Nephron progenitor cell (in vitro differentiated cells): ENCODE data around the gene SRGAP3.

Experiments
- DNase-seq: peaks from one replicate; pipeline ENCODE4 v3.0.0; 2021
- H3K27ac Mint-ChIP-seq: 2 replicates; pipeline ENCODE4 v1.8.0; 2021; ENCODE audit warnings: mild to moderate bottlenecking, moderate library complexity, mixed read lengths
- H3K27me3 Mint-ChIP-seq: 2 replicates; pipeline ENCODE4 v1.8.0; 2021; ENCODE audit warnings: mild to moderate bottlenecking, low read depth, mixed read lengths; ENCODE audit not compliant: poor library complexity
- H3K36me3 Mint-ChIP-seq: 2 replicates; pipeline ENCODE4 v1.8.0; 2021; ENCODE audit warnings: low read depth, mixed read lengths
- H3K4me1 Mint-ChIP-seq: 2 replicates; pipeline ENCODE4 v1.8.0; 2021; ENCODE audit warnings: mixed read lengths
- H3K4me3 Mint-ChIP-seq: 2 replicates; pipeline ENCODE4 v1.8.0; 2021; ENCODE audit warnings: mild to moderate bottlenecking, moderate library complexity, mixed read lengths
- H3K9me3 Mint-ChIP-seq: 2 replicates; pipeline ENCODE4 v1.8.0; 2021; ENCODE audit warnings: mild to moderate bottlenecking, moderate library complexity, mixed read lengths
- TF ChIP-seq, protein P1 (sequence below): fragments of 200-600 bp; sonication (generic); IDR thresholded peaks from 2 replicates; pipeline ENCODE4 v1.5.0; 2021; ENCODE audit warnings: antibody characterized with exemption

Gene SRGAP3

DNA sequence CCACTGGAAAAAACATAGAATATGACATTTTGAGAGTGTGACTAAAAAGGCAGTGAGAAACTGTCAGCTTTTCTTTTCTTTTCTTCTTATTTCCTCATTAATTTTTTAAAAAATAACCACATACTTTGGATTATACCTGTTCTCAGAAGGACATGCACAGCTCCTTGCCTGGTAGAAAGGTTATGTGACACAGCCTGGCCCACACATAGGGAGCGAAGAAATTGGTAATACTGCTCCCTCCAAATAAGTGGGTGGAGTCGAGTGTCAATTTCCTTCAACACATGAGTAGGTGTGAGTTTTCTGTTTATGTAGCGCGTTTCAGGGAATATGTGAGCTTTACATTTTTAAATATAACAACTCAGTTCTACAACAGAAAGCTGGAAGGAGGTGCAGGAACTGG, 257.2 kb downstream of the SRGAP3 start:
- peaks cover 17% of the 10 kb centered on the region for H3K27me3 Mint-ChIP-seq
- no peak overlapping the region for H3K4me3 Mint-ChIP-seq
- H3K9me3 Mint-ChIP-seq, result no peaks in the 10 kb centered on the region
- peaks cover 24% of the 10 kb centered on the region for H3K4me1 Mint-ChIP-seq
- TF ChIP-seq, protein P1, sequence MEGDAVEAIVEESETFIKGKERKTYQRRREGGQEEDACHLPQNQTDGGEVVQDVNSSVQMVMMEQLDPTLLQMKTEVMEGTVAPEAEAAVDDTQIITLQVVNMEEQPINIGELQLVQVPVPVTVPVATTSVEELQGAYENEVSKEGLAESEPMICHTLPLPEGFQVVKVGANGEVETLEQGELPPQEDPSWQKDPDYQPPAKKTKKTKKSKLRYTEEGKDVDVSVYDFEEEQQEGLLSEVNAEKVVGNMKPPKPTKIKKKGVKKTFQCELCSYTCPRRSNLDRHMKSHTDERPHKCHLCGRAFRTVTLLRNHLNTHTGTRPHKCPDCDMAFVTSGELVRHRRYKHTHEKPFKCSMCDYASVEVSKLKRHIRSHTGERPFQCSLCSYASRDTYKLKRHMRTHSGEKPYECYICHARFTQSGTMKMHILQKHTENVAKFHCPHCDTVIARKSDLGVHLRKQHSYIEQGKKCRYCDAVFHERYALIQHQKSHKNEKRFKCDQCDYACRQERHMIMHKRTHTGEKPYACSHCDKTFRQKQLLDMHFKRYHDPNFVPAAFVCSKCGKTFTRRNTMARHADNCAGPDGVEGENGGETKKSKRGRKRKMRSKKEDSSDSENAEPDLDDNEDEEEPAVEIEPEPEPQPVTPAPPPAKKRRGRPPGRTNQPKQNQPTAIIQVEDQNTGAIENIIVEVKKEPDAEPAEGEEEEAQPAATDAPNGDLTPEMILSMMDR, result no peak
- DNase-seq, result no peak
- H3K36me3 Mint-ChIP-seq, result peaks cover 38% of the 10 kb centered on the region
- H3K27ac Mint-ChIP-seq, result no peak overlapping the region

DNA sequence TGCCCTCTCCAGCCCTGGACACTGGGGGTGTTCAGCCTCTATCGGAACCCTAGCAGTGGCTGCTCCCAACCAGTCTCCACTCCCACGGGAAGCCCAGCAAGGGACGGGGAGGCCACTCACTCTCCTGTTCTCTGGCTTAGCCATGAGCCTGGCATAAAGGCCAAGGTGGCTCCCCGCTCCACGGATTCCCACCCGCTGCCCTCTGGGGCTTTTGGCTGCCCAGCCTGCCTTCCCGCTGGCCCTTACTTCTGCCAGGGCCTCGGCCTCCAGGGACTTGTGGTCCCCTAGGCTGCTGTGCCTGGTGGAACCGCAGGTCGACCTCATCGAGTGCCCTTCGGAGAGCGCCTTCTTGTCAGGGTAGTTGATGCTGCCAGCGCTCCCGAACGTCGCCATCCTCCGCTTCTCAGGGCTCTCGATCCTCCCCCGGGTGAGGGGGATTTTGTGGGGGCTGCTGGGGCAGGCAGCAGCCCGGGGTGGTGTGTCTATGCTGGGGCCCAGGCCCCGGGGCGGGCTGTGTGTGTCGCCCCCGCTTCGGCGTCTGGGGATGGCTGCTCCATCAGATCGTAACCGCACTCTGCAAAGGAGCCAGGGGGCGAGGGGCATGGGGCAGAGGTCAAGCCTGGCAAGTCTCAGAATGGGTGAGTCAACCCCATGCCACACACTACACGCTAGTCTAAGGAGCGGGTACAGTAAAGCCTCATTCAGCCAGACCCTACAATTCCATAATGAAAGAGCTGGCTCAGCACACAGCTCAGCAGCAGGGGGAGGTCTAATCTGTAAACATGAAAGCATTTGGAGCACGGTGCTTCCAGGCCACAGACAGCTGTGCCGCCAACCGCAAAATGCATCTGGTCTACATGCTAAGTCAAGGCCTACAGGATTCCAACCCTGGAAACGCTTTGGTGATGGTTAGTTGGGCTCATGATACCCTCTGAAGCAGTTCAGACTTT, 258.9 kb downstream of the SRGAP3 start:
- H3K4me3 Mint-ChIP-seq, result no peak overlapping the region

DNA sequence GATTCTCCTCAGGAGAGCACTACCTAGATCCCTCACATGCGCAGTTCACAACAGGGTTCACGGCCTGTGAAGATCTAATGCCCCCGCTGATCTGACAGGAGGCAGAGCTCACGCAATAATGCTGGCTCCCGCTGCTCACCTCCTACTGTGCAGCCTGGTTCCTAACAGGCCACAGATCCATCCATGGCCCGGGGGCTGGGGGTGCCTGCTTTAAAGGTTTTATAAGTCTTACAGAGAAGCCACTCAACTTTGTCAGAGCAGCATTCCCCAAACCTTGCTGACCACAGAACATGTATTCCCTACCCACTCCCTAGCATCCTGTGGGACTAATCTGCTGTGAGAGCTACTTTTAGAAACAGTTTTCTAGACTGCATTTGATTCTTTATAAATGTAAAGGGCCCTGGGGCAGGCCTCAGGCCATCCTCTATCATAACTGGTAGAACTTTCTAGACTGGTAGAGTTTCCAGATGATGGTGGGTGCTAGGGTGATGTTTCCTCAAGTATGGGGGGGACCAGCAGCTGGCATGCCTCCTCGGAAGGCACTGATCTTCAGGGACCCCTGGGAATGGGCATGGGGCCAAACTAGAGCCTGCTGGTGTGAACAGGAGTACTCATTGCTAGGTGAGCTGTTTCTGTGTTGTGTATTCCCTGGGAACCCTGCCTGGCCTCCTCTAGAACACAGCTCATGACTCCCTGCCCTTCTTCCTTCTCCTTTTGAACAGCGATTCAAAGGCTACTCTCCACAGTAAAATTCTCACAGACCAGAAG, 260.5 kb downstream of the SRGAP3 start:
- H3K4me3 Mint-ChIP-seq, result no peak overlapping the region
- H3K27ac Mint-ChIP-seq, result no peak overlapping the region
- peaks cover 11% of the 10 kb centered on the region for H3K27me3 Mint-ChIP-seq
- TF ChIP-seq, protein P1, result no peak
- H3K36me3 Mint-ChIP-seq, result peaks cover 29% of the 10 kb centered on the region
- H3K9me3 Mint-ChIP-seq, result no peaks in the 10 kb centered on the region
- H3K4me1 Mint-ChIP-seq, result peaks cover 21% of the 10 kb centered on the region
- DNase-seq, result no peak

More for the DNA sequence above, 258.9 kb downstream of the SRGAP3 start:
- TF ChIP-seq, protein P1, result no peak
- Mint-ChIP-seq H3K27ac (no peak overlapping the region), H3K4me1 (peaks cover 13% of the 10 kb centered on the region), H3K36me3 (peaks cover 38% of the 10 kb centered on the region), H3K9me3 (no peaks in the 10 kb centered on the region), H3K27me3 (peaks cover 17% of the 10 kb centered on the region)
- no peak for DNase-seq

DNA sequence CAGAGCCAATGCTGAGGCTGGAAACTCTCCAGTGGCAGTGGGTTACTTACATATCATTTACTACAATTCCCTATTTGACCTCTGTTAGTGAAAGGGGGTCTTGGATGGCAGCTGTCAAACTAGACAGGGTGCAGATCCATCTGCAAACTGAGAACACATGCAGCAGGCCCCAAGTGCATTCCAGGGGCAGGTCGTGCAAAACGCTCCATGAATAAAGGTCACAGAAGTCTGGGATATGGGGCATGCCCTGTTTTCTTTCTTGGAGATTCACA, 261.1 kb downstream of the SRGAP3 start:
- Mint-ChIP-seq H3K27me3 (peaks cover 13% of the 10 kb centered on the region), H3K27ac (no peak overlapping the region), H3K4me1 (peaks cover 28% of the 10 kb centered on the region), H3K4me3 (no peak overlapping the region), H3K9me3 (no peaks in the 10 kb centered on the region), H3K36me3 (peaks cover 24% of the 10 kb centered on the region)
- TF ChIP-seq, protein P1, result no peak
- no peak for DNase-seq

DNA sequence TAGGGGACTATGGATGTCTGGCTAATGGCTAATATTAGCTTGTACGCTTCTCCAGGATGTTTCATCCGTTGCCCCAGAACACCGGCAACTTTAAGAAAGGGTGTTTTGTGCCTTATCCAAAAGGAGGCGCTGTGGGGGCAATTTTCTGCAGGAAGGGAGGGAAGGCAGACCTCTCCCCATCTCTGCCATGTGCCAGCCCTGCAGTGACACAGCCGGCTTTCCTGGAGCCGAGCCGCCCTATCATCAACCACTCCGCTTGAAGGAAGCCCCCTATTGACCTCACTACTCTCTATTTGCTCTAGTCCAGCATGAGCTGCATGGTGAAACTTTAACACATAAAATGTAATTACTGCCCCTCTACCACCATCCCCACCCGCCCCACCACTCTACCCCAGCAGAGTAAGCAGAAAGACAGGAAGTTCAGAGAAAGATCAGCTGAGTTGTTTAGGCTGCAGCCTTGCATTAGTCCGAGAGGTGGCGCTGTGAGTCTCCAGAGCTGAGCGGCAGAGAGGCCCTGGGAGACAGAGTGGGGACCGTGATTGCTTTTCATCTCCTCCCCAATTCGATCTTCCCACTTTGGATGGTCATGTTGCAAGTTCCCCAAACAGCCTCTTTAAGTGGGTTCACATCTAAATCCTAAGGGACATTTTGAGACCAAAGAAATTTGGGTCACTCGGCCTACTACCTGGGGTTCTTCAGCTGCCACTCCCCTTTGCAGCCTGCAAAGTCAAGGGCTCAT, 261.6 kb downstream of the SRGAP3 start:
- peaks cover 13% of the 10 kb centered on the region for H3K27me3 Mint-ChIP-seq
- peaks cover 33% of the 10 kb centered on the region for H3K4me1 Mint-ChIP-seq
- TF ChIP-seq, protein P1, result peak; percentile 77
- H3K4me3 Mint-ChIP-seq, result peak overlapping the region; percentile 46
- H3K27ac Mint-ChIP-seq, result no peak overlapping the region
- DNase-seq, result peak; percentile 78
- H3K9me3 Mint-ChIP-seq, result no peaks in the 10 kb centered on the region
- H3K36me3 Mint-ChIP-seq, result peaks cover 20% of the 10 kb centered on the region
